Neural cell (in vitro differentiated cells): ENCODE measurements around the gene DPYSL4. TPM values are rescaled to one million over a fixed set of nuclear protein-coding genes. Genes with fewer than 3 reads are reported as not detected.

Source experiments
- H2AFZ ChIP-seq: fragments of 200-600, 300-800 bp; sonication (generic), shearing (Covaris generic); 2 replicates; pipeline ENCODE4 v1.6.0; 2014; ENCODE audit warnings: low read depth, mild to moderate bottlenecking, antibody characterized with exemption, low read length, moderate library complexity
- H3F3A ChIP-seq: fragments of 200-600 bp; shearing (Covaris generic); 2 replicates; pipeline ENCODE4 v1.6.1; 2016; ENCODE audit warnings: mild to moderate bottlenecking, moderate library complexity, mixed read lengths, antibody characterized with exemption, low read length; ENCODE audit not compliant: insufficient read depth, poor library complexity, severe bottlenecking
- H3K27ac ChIP-seq: fragments of 200-600, 300-800 bp; sonication (generic), shearing (Covaris generic); 2 replicates; pipeline ENCODE4 v1.5.1; 2014; ENCODE audit warnings: mild to moderate bottlenecking, low read length, moderate library complexity
- H3K27me3 ChIP-seq: fragments of 300-800, 200-600 bp; sonication (generic), shearing (Covaris generic); 2 replicates; pipeline ENCODE4 v1.6.0; 2014; ENCODE audit warnings: mild to moderate bottlenecking, low read depth, low read length, moderate library complexity; ENCODE audit not compliant: insufficient read depth
- H3K36me3 ChIP-seq: fragments of 300-800, 200-600 bp; sonication (generic), shearing (Covaris generic); 2 replicates; pipeline ENCODE4 v1.5.1; 2014; ENCODE audit warnings: mild to moderate bottlenecking, antibody characterized with exemption, low read length, moderate library complexity; ENCODE audit not compliant: insufficient read depth
- H3K4me2 ChIP-seq: fragments of 300-800, 200-600 bp; sonication (generic), shearing (Covaris generic); 2 replicates; pipeline ENCODE4 v1.6.0; 2014; ENCODE audit warnings: mild to moderate bottlenecking, low read length
- H3K4me3 ChIP-seq: fragments of 300-800, 200-600 bp; sonication (generic), shearing (Covaris generic); 2 replicates; pipeline ENCODE4 v1.5.1; 2014; ENCODE audit warnings: mild to moderate bottlenecking, low read length, moderate library complexity
- H3K79me2 ChIP-seq: fragments of 200-600 bp; shearing (Covaris generic); replicated peaks from 2 replicates; pipeline ENCODE4 v1.6.0; 2014; ENCODE audit warnings: mild to moderate bottlenecking, low read length, moderate library complexity; ENCODE audit not compliant: insufficient read depth
- H3K9ac ChIP-seq: fragments of 300-800, 200-600 bp; sonication (generic), shearing (Covaris generic); 2 replicates; pipeline ENCODE4 v1.6.1; 2016; ENCODE audit warnings: mild to moderate bottlenecking, low read length, mixed read lengths
- H3K9me2 ChIP-seq: fragments of 200-600 bp; shearing (Covaris generic); 2 replicates; pipeline ENCODE4 v1.6.1; 2016; ENCODE audit warnings: mild to moderate bottlenecking, low read length, mixed read lengths; ENCODE audit not compliant: insufficient read depth
- H3K9me3 ChIP-seq: fragments of 200-600, 300-800 bp; sonication (generic), shearing (Covaris generic); 2 replicates; pipeline ENCODE4 v1.6.1; 2016; ENCODE audit warnings: mild to moderate bottlenecking, mixed run types, low read length, moderate library complexity, mixed read lengths
- H4K20me1 ChIP-seq: fragments of 200-600 bp; shearing (Covaris generic); 2 replicates; pipeline ENCODE4 v1.6.1; 2016; ENCODE audit warnings: mild to moderate bottlenecking, mixed run types; ENCODE audit not compliant: insufficient read depth
- EP300 ChIP-seq: fragments of 450-650 bp; conservative IDR thresholded peaks from 2 replicates; pipeline ENCODE4 v1.6.1; 2014; ENCODE audit warnings: antibody characterized with exemption, mild to moderate bottlenecking, moderate library complexity; ENCODE audit not compliant: poor library complexity, severe bottlenecking
- EZH2 ChIP-seq: fragments of 200-600, 300-800 bp; shearing (Covaris generic), sonication (generic); IDR thresholded peaks from 2 replicates; pipeline ENCODE4 v1.6.1; 2014; ENCODE audit warnings: antibody characterized with exemption, low read length, borderline replicate concordance, mild to moderate bottlenecking; ENCODE audit not compliant: insufficient read depth, poor library complexity, severe bottlenecking
- MXI1 ChIP-seq: fragments of 450-650 bp; conservative IDR thresholded peaks from 2 replicates; pipeline ENCODE4 v1.6.1; 2014; ENCODE audit warnings: antibody characterized with exemption, mild to moderate bottlenecking; ENCODE audit not compliant: poor library complexity, severe bottlenecking
- POLR2AphosphoS5 ChIP-seq: IDR thresholded peaks from 2 replicates; pipeline ENCODE4 v1.6.1; 2012
- RAD21 ChIP-seq: fragments of 450-650 bp; conservative IDR thresholded peaks from 2 replicates; pipeline ENCODE4 v1.6.1; 2014; ENCODE audit warnings: antibody characterized with exemption, mild to moderate bottlenecking, moderate library complexity
- REST ChIP-seq: IDR thresholded peaks from 2 replicates; pipeline ENCODE4 v1.6.1; 2012; ENCODE audit warnings: borderline replicate concordance
- SMC3 ChIP-seq: fragments of 450-650 bp; conservative IDR thresholded peaks from 2 replicates; pipeline ENCODE4 v1.6.1; 2014; ENCODE audit warnings: antibody characterized with exemption, mild to moderate bottlenecking, moderate library complexity; ENCODE audit not compliant: poor library complexity
- TAF1 ChIP-seq: IDR thresholded peaks from 2 replicates; pipeline ENCODE4 v1.6.1; 2012; ENCODE audit warnings: low read depth
- polyA plus RNA-seq: library from polyadenylated mRNA; depleted of rRNA; stranded (reverse); fragments of >200 nt; gene quantifications from 2 replicates; pipeline ENCODE4 v1.2.3, GENCODE V29; 2014
- TF ChIP-seq, protein P1 (sequence below): fragments of 450-650 bp; IDR thresholded peaks from 2 replicates; pipeline ENCODE4 v1.5.1; 2014; ENCODE audit warnings: antibody characterized with exemption, mild to moderate bottlenecking, moderate library complexity; ENCODE audit not compliant: poor library complexity, severe bottlenecking

Gene DPYSL4
- polyA plus RNA-seq, 1 donor from 2014 or later, result 116 TPM

DNA sequence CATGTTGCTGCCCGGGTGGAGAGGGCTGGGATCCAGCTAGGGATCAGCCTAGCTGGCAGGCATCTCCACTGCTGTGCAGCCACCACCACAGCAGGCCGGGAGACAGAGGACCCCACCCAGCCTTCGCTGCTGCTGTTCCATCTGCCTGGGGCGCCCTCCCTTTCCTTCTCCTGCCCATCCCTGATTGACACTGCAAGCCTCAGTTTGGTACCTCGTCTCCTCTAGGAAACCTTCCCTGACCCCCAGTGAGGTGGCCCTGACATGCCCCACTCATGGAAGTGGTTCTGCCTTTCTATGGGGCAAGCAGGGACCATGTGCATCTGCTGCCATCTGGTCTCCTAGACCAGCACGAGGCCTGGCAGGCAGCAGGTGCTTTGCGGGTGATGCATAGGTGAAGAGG, 30.4 kb upstream of the DPYSL4 start:
- Histone ChIP-seq H3K4me2 (no peak overlapping the region), H4K20me1 (no peaks in the 10 kb centered on the region), H3F3A (no peaks in the 10 kb centered on the region), H3K9me3 (no peaks in the 10 kb centered on the region), H3K4me3 (no peak overlapping the region), H3K9me2 (no peaks in the 10 kb centered on the region), H3K79me2 (no peaks in the 10 kb centered on the region), H3K27ac (no peak overlapping the region), H2AFZ (no peak overlapping the region), H3K9ac (no peak overlapping the region), H3K27me3 (no peaks in the 10 kb centered on the region), H3K36me3 (no peaks in the 10 kb centered on the region)
- no peak for TF ChIP-seq EZH2
- TF ChIP-seq MXI1, result no peak
- TF ChIP-seq REST, result no peak
- no peak for TF ChIP-seq POLR2AphosphoS5
- TF ChIP-seq TAF1, result no peak
- TF ChIP-seq RAD21, result no peak
- TF ChIP-seq, protein P1, sequence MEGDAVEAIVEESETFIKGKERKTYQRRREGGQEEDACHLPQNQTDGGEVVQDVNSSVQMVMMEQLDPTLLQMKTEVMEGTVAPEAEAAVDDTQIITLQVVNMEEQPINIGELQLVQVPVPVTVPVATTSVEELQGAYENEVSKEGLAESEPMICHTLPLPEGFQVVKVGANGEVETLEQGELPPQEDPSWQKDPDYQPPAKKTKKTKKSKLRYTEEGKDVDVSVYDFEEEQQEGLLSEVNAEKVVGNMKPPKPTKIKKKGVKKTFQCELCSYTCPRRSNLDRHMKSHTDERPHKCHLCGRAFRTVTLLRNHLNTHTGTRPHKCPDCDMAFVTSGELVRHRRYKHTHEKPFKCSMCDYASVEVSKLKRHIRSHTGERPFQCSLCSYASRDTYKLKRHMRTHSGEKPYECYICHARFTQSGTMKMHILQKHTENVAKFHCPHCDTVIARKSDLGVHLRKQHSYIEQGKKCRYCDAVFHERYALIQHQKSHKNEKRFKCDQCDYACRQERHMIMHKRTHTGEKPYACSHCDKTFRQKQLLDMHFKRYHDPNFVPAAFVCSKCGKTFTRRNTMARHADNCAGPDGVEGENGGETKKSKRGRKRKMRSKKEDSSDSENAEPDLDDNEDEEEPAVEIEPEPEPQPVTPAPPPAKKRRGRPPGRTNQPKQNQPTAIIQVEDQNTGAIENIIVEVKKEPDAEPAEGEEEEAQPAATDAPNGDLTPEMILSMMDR, result no peak
- no peak for TF ChIP-seq EP300
- no peak for TF ChIP-seq SMC3

GRCh38 chr10:132157101-132157500, 29.6 kb upstream of the DPYSL4 start:
- no peaks in the 10 kb centered on the region for H3K9me3 ChIP-seq
- H3F3A ChIP-seq, result no peaks in the 10 kb centered on the region
- no peaks in the 10 kb centered on the region for H3K36me3 ChIP-seq
- no peak overlapping the region for H2AFZ ChIP-seq
- no peaks in the 10 kb centered on the region for H3K9me2 ChIP-seq
- no peak overlapping the region for H3K4me2 ChIP-seq
- H3K27ac ChIP-seq, result no peak overlapping the region
- no peak overlapping the region for H3K4me3 ChIP-seq
- TF ChIP-seq EP300 (no peak), REST (no peak), TAF1 (no peak), RAD21 (no peak), POLR2AphosphoS5 (no peak), MXI1 (no peak), SMC3 (no peak), EZH2 (no peak)
- TF ChIP-seq, protein P1, result no peak
- no peaks in the 10 kb centered on the region for H4K20me1 ChIP-seq
- H3K79me2 ChIP-seq, result no peaks in the 10 kb centered on the region
- no peaks in the 10 kb centered on the region for H3K27me3 ChIP-seq
- H3K9ac ChIP-seq, result no peak overlapping the region
